Measurements from ENCODE around the gene FAM81A. TPM values are rescaled to one million over a fixed set of nuclear protein-coding genes. Genes with fewer than 3 reads are reported as not detected.

The FAM81A gene
- polyA plus RNA-seq, 4 donors, result 1.1 to 7.1 (median 2.7) TPM; not detected in 1

- no peaks in the 10 kb centered on the region for H3K9me3 ChIP-seq (ENCODE audit: control insufficient read depth in 2 of 2, insufficient read depth in 1 of 2, low read depth in 1 of 2, low read length in 1 of 2)
- peaks cover 0 to 25% (median 0%) of the 10 kb centered on the region in 3 donors for H3K27me3 ChIP-seq (ENCODE audit: control insufficient read depth in 3 of 3, insufficient read depth in 3 of 3, low read length in 3 of 3)
- peak overlapping the region; percentile 38 to 65 (median 61) for H3K4me3 ChIP-seq (ENCODE audit: low read depth in 1 of 3, low read length in 3 of 3)
- FAIRE-seq (no peak), DNase-seq (no peak)
- WGBS, 3 donors, result 4 to 5% (median 5%) methylated on average over 30 of the region's 30 CpGs
- no peaks in the 10 kb centered on the region for H3K36me3 ChIP-seq (ENCODE audit: control insufficient read depth in 3 of 3, insufficient read depth in 2 of 3, low read depth in 1 of 3, low read length in 3 of 3)
- peaks cover 0 to 16% (median 5%) of the 10 kb centered on the region in 3 donors for H3K4me1 ChIP-seq (ENCODE audit: control insufficient read depth in 3 of 3, insufficient read depth in 2 of 3, low read depth in 1 of 3, low read length in 2 of 3)
- no peak overlapping the region for H3K27ac ChIP-seq (ENCODE audit: low read depth in 1 of 3, low read length in 2 of 3)
Measured at GRCh38 chr15:59437142-59437816, 707 bp upstream of the FAM81A start.

- H3K36me3 ChIP-seq (ENCODE audit: control insufficient read depth in 3 of 3, insufficient read depth in 2 of 3, low read depth in 1 of 3, low read length in 3 of 3), result no peaks in the 10 kb centered on the region
- H3K27me3 ChIP-seq (ENCODE audit: control insufficient read depth in 3 of 3, insufficient read depth in 3 of 3, low read length in 3 of 3), result peaks cover 0 to 25% (median 0%) of the 10 kb centered on the region in 3 donors
- H3K4me1 ChIP-seq (ENCODE audit: control insufficient read depth in 3 of 3, insufficient read depth in 2 of 3, low read depth in 1 of 3, low read length in 2 of 3), result peaks cover 0 to 14% (median 5%) of the 10 kb centered on the region in 3 donors
- no peaks in the 10 kb centered on the region for H3K9me3 ChIP-seq (ENCODE audit: control insufficient read depth in 2 of 2, insufficient read depth in 1 of 2, low read depth in 1 of 2, low read length in 1 of 2)
- peak in 1 of 2 donors; percentile 81 for DNase-seq
- H3K27ac ChIP-seq (ENCODE audit: low read depth in 1 of 3, low read length in 2 of 3), result no peak overlapping the region
- WGBS, 3 donors, result 19 to 46% (median 33%) methylated on average over 22 of the region's 22 CpGs
- FAIRE-seq, result no peak
- H3K4me3 ChIP-seq (ENCODE audit: low read depth in 1 of 3, low read length in 3 of 3), result peak overlapping the region in 2 of 3 donors; percentile 49 to 65
Measured at GRCh38 chr15:59438625-59439290, 772 bp downstream of the FAM81A start.

- Histone ChIP-seq H3K4me1 (ENCODE audit: control insufficient read depth in 3 of 3, insufficient read depth in 2 of 3, low read depth in 1 of 3, low read length in 2 of 3) (peaks cover 0 to 14% (median 5%) of the 10 kb centered on the region in 3 donors), H3K27me3 (ENCODE audit: control insufficient read depth in 3 of 3, insufficient read depth in 3 of 3, low read length in 3 of 3) (peaks cover 0 to 25% (median 0%) of the 10 kb centered on the region in 3 donors), H3K9me3 (ENCODE audit: control insufficient read depth in 2 of 2, insufficient read depth in 1 of 2, low read depth in 1 of 2, low read length in 1 of 2) (no peaks in the 10 kb centered on the region), H3K36me3 (ENCODE audit: control insufficient read depth in 3 of 3, insufficient read depth in 2 of 3, low read depth in 1 of 3, low read length in 3 of 3) (no peaks in the 10 kb centered on the region), H3K27ac (ENCODE audit: low read depth in 1 of 3, low read length in 2 of 3) (no peak overlapping the region), H3K4me3 (ENCODE audit: low read depth in 1 of 3, low read length in 3 of 3) (no peak overlapping the region)
- DNase-seq (no peak), FAIRE-seq (no peak)
- 67 to 75% (median 73%) methylated on average over 6 to 7 of the region's 7 CpGs for WGBS, 3 donors
Measured at GRCh38 chr15:59439576-59439975, 1.6 kb downstream of the FAM81A start.

GRCh38 chr15:59443341-59444072 lies 5.5 kb downstream of the FAM81A start:
- Histone ChIP-seq H3K9me3 (ENCODE audit: control insufficient read depth in 2 of 2, insufficient read depth in 1 of 2, low read depth in 1 of 2, low read length in 1 of 2) (no peaks in the 10 kb centered on the region), H3K4me1 (ENCODE audit: control insufficient read depth in 3 of 3, insufficient read depth in 2 of 3, low read depth in 1 of 3, low read length in 2 of 3) (peaks cover 0 to 5% (median 0%) of the 10 kb centered on the region in 3 donors), H3K36me3 (ENCODE audit: control insufficient read depth in 3 of 3, insufficient read depth in 2 of 3, low read depth in 1 of 3, low read length in 3 of 3) (no peaks in the 10 kb centered on the region), H3K27me3 (ENCODE audit: control insufficient read depth in 3 of 3, insufficient read depth in 3 of 3, low read length in 3 of 3) (peaks cover 0 to 4% (median 0%) of the 10 kb centered on the region in 3 donors), H3K27ac (ENCODE audit: low read depth in 1 of 3, low read length in 2 of 3) (no peak overlapping the region), H3K4me3 (ENCODE audit: low read depth in 1 of 3, low read length in 3 of 3) (no peak overlapping the region)
- DNase-seq (no peak), FAIRE-seq (no peak)
- WGBS, 3 donors, result 76 to 82% (median 79%) methylated on average over 8 of the region's 8 CpGs

- no peaks in the 10 kb centered on the region for H3K27me3 ChIP-seq (ENCODE audit: control insufficient read depth in 3 of 3, insufficient read depth in 3 of 3, low read length in 3 of 3)
- DNase-seq (no peak), FAIRE-seq (no peak)
- H3K4me3 ChIP-seq (ENCODE audit: low read depth in 1 of 3, low read length in 3 of 3), result no peak overlapping the region
- 80 to 88% (median 86%) methylated on average over 11 of the region's 11 CpGs for WGBS, 3 donors
- H3K4me1 ChIP-seq (ENCODE audit: control insufficient read depth in 3 of 3, insufficient read depth in 2 of 3, low read depth in 1 of 3, low read length in 2 of 3), result peaks cover 0 to 3% (median 0%) of the 10 kb centered on the region in 3 donors
- no peaks in the 10 kb centered on the region for H3K9me3 ChIP-seq (ENCODE audit: control insufficient read depth in 2 of 2, insufficient read depth in 1 of 2, low read depth in 1 of 2, low read length in 1 of 2)
- no peak overlapping the region for H3K27ac ChIP-seq (ENCODE audit: low read depth in 1 of 3, low read length in 2 of 3)
- no peaks in the 10 kb centered on the region for H3K36me3 ChIP-seq (ENCODE audit: control insufficient read depth in 3 of 3, insufficient read depth in 2 of 3, low read depth in 1 of 3, low read length in 3 of 3)
Measured at GRCh38 chr15:59444081-59444835, 6.3 kb downstream of the FAM81A start.

- Histone ChIP-seq H3K36me3 (ENCODE audit: control insufficient read depth in 3 of 3, insufficient read depth in 2 of 3, low read depth in 1 of 3, low read length in 3 of 3) (no peaks in the 10 kb centered on the region), H3K27me3 (ENCODE audit: control insufficient read depth in 3 of 3, insufficient read depth in 3 of 3, low read length in 3 of 3) (no peaks in the 10 kb centered on the region), H3K4me3 (ENCODE audit: low read depth in 1 of 3, low read length in 3 of 3) (no peak overlapping the region), H3K9me3 (ENCODE audit: control insufficient read depth in 2 of 2, insufficient read depth in 1 of 2, low read depth in 1 of 2, low read length in 1 of 2) (no peaks in the 10 kb centered on the region), H3K27ac (ENCODE audit: low read depth in 1 of 3, low read length in 2 of 3) (no peak overlapping the region), H3K4me1 (ENCODE audit: control insufficient read depth in 3 of 3, insufficient read depth in 2 of 3, low read depth in 1 of 3, low read length in 2 of 3) (peaks cover 0 to 3% (median 0%) of the 10 kb centered on the region in 3 donors)
- WGBS, 3 donors, result 75 to 92% (median 89%) methylated on average over 11 of the region's 11 CpGs
- no peak for DNase-seq
- FAIRE-seq, result no peak
Measured at GRCh38 chr15:59444980-59445545, 7.1 kb downstream of the FAM81A start.

- H3K4me1 ChIP-seq (ENCODE audit: control insufficient read depth in 3 of 3, insufficient read depth in 2 of 3, low read depth in 1 of 3, low read length in 2 of 3), result peaks cover 0 to 3% (median 0%) of the 10 kb centered on the region in 3 donors
- FAIRE-seq, result no peak
- WGBS, 3 donors, result 60 to 78% (median 64%) methylated on average over 3 of the region's 3 CpGs
- no peaks in the 10 kb centered on the region for H3K9me3 ChIP-seq (ENCODE audit: control insufficient read depth in 2 of 2, insufficient read depth in 1 of 2, low read depth in 1 of 2, low read length in 1 of 2)
- H3K36me3 ChIP-seq (ENCODE audit: control insufficient read depth in 3 of 3, insufficient read depth in 2 of 3, low read depth in 1 of 3, low read length in 3 of 3), result no peaks in the 10 kb centered on the region
- H3K27me3 ChIP-seq (ENCODE audit: control insufficient read depth in 3 of 3, insufficient read depth in 3 of 3, low read length in 3 of 3), result no peaks in the 10 kb centered on the region
- no peak overlapping the region for H3K4me3 ChIP-seq (ENCODE audit: low read depth in 1 of 3, low read length in 3 of 3)
- no peak overlapping the region for H3K27ac ChIP-seq (ENCODE audit: low read depth in 1 of 3, low read length in 2 of 3)
- DNase-seq, result no peak
Measured at GRCh38 chr15:59446232-59446957, 8.4 kb downstream of the FAM81A start.

Measured in small intestine (tissue), 7 donors.